Ishikawa (cell line): ENCODE data around the gene ASB2.

Experiments
- CEBPB ChIP-seq: IDR thresholded peaks from 2 replicates; pipeline ENCODE4 v1.6.1; 2012
- CREB1 ChIP-seq: IDR thresholded peaks from 2 replicates; pipeline ENCODE4 v1.6.1; 2012; ENCODE audit warnings: low read depth
- EGR1 ChIP-seq: IDR thresholded peaks from 2 replicates; pipeline ENCODE4 v1.6.1; 2012
- EP300 ChIP-seq: IDR thresholded peaks from 2 replicates; pipeline ENCODE4 v1.6.1; 2012; ENCODE audit warnings: borderline replicate concordance
- FOXM1 ChIP-seq: IDR thresholded peaks from 2 replicates; pipeline ENCODE4 v1.6.1; 2012; ENCODE audit warnings: low read depth, borderline replicate concordance
- MAX ChIP-seq: IDR thresholded peaks from 2 replicates; pipeline ENCODE4 v1.6.1; 2012
- NFIC ChIP-seq: IDR thresholded peaks from 2 replicates; pipeline ENCODE4 v1.6.1; 2012
- RAD21 ChIP-seq: IDR thresholded peaks from 2 replicates; pipeline ENCODE4 v1.6.1; 2012; ENCODE audit warnings: low read depth
- TAF1 ChIP-seq: IDR thresholded peaks from 2 replicates; pipeline ENCODE4 v1.6.1; 2012; ENCODE audit warnings: low read depth, mild to moderate bottlenecking
- TCF12 ChIP-seq: IDR thresholded peaks from 2 replicates; pipeline ENCODE4 v1.6.1; 2012; ENCODE audit warnings: low read depth
- TEAD4 ChIP-seq: IDR thresholded peaks from 2 replicates; pipeline ENCODE4 v1.6.1; 2012
- YY1 ChIP-seq: IDR thresholded peaks from 2 replicates; pipeline ENCODE4 v1.6.1; 2012; ENCODE audit warnings: low read depth
- ZBTB7A ChIP-seq: IDR thresholded peaks from 2 replicates; pipeline ENCODE4 v1.6.1; 2012; ENCODE audit warnings: low read depth
- TF ChIP-seq, protein P1 (sequence below): IDR thresholded peaks from 2 replicates; pipeline ENCODE4 v1.6.1; 2012
- TF ChIP-seq, protein P2 (sequence below): IDR thresholded peaks from 2 replicates; pipeline ENCODE4 v1.6.1; 2012; ENCODE audit warnings: low read depth, mild to moderate bottlenecking

ASB2 gene

DNA sequence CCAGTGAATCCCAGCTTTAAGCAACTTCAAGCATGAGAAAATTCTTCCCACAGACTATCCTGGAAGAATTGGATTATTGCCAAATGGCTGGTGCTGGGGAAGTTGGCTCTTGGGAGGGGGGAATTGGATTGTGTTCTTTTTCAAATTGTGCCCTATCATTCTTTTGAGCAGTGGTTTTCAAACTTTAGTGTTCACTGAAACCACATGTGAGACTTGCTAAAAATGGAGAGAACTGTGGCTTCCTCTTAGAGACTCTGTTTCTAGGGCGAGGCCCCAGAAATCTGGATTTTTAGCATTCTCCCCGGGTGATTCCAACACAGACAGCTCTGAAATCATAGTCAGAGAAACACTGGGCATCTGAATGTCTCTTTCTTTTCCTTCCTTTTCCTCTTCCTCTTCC, 35.4 kb upstream of the ASB2 start:
- TF ChIP-seq NFIC (peak; percentile 63), RAD21 (no peak)

- TF ChIP-seq, protein P1, sequence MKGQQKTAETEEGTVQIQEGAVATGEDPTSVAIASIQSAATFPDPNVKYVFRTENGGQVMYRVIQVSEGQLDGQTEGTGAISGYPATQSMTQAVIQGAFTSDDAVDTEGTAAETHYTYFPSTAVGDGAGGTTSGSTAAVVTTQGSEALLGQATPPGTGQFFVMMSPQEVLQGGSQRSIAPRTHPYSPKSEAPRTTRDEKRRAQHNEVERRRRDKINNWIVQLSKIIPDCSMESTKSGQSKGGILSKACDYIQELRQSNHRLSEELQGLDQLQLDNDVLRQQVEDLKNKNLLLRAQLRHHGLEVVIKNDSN, result no peak
- TF ChIP-seq RAD21, result no peak
These were observed 34.3 kb upstream of the ASB2 start for GRCh38 chr14:94010625-94011024.

GRCh38 chr14:94009767-94010166, 33.4 kb upstream of the ASB2 start:
- TF ChIP-seq, protein P2, sequence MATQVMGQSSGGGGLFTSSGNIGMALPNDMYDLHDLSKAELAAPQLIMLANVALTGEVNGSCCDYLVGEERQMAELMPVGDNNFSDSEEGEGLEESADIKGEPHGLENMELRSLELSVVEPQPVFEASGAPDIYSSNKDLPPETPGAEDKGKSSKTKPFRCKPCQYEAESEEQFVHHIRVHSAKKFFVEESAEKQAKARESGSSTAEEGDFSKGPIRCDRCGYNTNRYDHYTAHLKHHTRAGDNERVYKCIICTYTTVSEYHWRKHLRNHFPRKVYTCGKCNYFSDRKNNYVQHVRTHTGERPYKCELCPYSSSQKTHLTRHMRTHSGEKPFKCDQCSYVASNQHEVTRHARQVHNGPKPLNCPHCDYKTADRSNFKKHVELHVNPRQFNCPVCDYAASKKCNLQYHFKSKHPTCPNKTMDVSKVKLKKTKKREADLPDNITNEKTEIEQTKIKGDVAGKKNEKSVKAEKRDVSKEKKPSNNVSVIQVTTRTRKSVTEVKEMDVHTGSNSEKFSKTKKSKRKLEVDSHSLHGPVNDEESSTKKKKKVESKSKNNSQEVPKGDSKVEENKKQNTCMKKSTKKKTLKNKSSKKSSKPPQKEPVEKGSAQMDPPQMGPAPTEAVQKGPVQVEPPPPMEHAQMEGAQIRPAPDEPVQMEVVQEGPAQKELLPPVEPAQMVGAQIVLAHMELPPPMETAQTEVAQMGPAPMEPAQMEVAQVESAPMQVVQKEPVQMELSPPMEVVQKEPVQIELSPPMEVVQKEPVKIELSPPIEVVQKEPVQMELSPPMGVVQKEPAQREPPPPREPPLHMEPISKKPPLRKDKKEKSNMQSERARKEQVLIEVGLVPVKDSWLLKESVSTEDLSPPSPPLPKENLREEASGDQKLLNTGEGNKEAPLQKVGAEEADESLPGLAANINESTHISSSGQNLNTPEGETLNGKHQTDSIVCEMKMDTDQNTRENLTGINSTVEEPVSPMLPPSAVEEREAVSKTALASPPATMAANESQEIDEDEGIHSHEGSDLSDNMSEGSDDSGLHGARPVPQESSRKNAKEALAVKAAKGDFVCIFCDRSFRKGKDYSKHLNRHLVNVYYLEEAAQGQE, result no peak
- TF ChIP-seq EGR1 (no peak), FOXM1 (no peak), CREB1 (no peak), EP300 (no peak), CEBPB (no peak), ZBTB7A (no peak), TEAD4 (no peak), RAD21 (no peak), YY1 (no peak), NFIC (no peak)
- TF ChIP-seq, protein P1, result no peak

DNA sequence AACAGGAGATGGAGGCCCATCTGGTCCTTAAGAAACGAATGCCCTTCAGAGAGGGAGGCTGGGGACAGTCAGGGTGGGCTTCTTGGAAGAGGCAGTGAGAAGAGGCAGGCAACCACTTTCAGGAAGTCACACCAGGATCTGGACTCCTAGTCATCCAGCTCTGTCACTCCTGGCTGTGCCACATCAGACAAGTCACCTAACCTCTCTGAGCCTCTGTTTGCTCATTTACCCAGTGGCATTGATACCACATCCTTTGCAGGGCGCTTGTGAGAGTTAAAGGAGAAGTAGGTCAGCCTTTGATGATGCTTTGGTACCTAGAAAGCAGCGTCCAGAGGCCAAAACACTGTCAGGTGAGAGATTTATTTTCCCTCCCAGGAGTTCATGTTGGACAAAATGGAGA, 31.9 kb upstream of the ASB2 start:
- TF ChIP-seq, protein P2, result no peak
- TF ChIP-seq NFIC (no peak), ZBTB7A (no peak), EGR1 (no peak), CREB1 (no peak), CEBPB (no peak), EP300 (no peak), TCF12 (no peak)

DNA sequence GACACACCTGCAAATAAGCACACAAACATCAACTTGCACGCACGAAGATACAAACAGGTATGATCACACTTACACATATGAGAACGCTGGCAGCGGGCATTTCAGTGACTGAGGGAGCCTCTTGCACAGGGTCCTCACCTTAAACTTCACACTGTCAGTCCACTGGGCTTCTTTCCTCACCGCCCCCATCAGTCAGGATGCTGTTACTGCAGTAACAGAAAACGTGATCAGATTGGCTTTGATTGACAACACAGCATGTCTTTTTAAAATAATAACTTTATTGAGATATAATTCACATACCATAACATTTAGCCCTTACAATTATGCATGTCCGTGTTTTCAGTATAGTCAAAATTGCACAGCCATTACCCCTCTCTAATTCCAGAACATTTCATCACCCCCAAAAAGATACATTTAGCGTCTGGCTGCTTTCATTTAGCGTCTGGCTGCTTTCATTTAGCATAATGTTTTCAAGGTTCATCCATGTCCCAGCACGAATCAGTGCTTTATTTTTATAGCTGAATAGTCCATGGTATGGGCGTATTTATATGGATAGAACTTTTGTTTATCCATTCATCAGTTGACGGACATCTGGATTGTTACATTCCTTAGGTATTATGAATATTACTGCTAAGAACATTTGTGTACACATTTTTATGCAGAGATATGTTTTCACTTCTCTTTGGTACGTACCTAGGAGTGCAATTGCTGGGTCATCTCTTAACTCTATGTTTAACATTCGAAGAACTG, 29.1 kb upstream of the ASB2 start:
- TF ChIP-seq, protein P1, result no peak
- peak; percentile 18; the same call in 1 of the 2 replicates for TF ChIP-seq RAD21

GRCh38 chr14:94004015-94004414, 27.6 kb upstream of the ASB2 start:
- TF ChIP-seq MAX, result no peak
- no peak for TF ChIP-seq CEBPB
- no peak for TF ChIP-seq RAD21
- TF ChIP-seq NFIC, result no peak
- TF ChIP-seq TCF12, result no peak
- TF ChIP-seq TEAD4, result no peak
- no peak for TF ChIP-seq ZBTB7A
- TF ChIP-seq EGR1, result no peak
- no peak for TF ChIP-seq TAF1
- TF ChIP-seq EP300, result no peak
- TF ChIP-seq, protein P1, result no peak
